ENCODE measurements around the gene OR2V2.

The OR2V2 gene

GRCh38 chr5:181149355-181149754, 2.0 kb downstream of the OR2V2 start:
- DNase-seq, result no peak

GRCh38 chr5:181149806-181150733, 2.7 kb downstream of the OR2V2 start:
- DNase-seq, result no peak

GRCh38 chr5:181151146-181151545, 3.8 kb downstream of the OR2V2 start:
- no peak for DNase-seq

- no peak for DNase-seq
Observed at GRCh38 chr5:181152406-181152805, 5.0 kb downstream of the OR2V2 start.

GRCh38 chr5:181153814-181154213, 6.4 kb downstream of the OR2V2 start:
- DNase-seq, result peak; percentile 62

GRCh38 chr5:181156758-181157157, 9.4 kb downstream of the OR2V2 start:
- no peak for DNase-seq

GRCh38 chr5:181158869-181159268, 11.5 kb downstream of the OR2V2 start:
- no peak for DNase-seq

- peak; percentile 92 for DNase-seq
Observed at GRCh38 chr5:181159286-181160151, 12.1 kb downstream of the OR2V2 start.

GRCh38 chr5:181160152-181160754, 12.9 kb downstream of the OR2V2 start:
- peak; percentile 54 for DNase-seq

GRCh38 chr5:181160755-181161533, 13.6 kb downstream of the OR2V2 start:
- DNase-seq, result peak; percentile 40

GRCh38 chr5:181161534-181162175, 14.3 kb downstream of the OR2V2 start:
- DNase-seq, result no peak

GRCh38 chr5:181163487-181164075, 16.2 kb downstream of the OR2V2 start:
- DNase-seq, result no peak

- peak; percentile 78 for DNase-seq
Observed at GRCh38 chr5:181164076-181164952, 16.9 kb downstream of the OR2V2 start.

- DNase-seq, result no peak
Observed at GRCh38 chr5:181166812-181167733, 19.7 kb downstream of the OR2V2 start.

- DNase-seq, result peak; percentile 61
Observed at GRCh38 chr5:181167814-181168488, 20.6 kb downstream of the OR2V2 start.

- DNase-seq, result no peak
Observed at GRCh38 chr5:181168595-181169118, 21.3 kb downstream of the OR2V2 start.

- DNase-seq, result peak; percentile 92
Observed at GRCh38 chr5:181169459-181170236, 22.3 kb downstream of the OR2V2 start.

Data from activated CD4-positive, alpha-beta T cell treated with anti-CD3 and anti-CD28 coated beads, Interleukin-10, Interleukin-2, amounts not matched to agents 100 ng/mL and 50 ng/mL, durations not matched to agents 16 hours and 8 hours (primary cell).